HG03039 (cell line): ENCODE results near the gene DDX1.
"Not testable (repeated sequence)": the region's sequence is repeated elsewhere in the genome, so short reads cannot be mapped to it uniquely, and the experiment has no call there.

Experiments
- ATAC-seq: cut with Tn5 transposase; IDR thresholded peaks from one replicate; pipeline ENCODE4 v1.9.1; 2021; ENCODE audit warnings: mild to moderate bottlenecking, moderate library complexity; ENCODE audit not compliant: unreplicated experiment

DDX1 gene

DNA sequence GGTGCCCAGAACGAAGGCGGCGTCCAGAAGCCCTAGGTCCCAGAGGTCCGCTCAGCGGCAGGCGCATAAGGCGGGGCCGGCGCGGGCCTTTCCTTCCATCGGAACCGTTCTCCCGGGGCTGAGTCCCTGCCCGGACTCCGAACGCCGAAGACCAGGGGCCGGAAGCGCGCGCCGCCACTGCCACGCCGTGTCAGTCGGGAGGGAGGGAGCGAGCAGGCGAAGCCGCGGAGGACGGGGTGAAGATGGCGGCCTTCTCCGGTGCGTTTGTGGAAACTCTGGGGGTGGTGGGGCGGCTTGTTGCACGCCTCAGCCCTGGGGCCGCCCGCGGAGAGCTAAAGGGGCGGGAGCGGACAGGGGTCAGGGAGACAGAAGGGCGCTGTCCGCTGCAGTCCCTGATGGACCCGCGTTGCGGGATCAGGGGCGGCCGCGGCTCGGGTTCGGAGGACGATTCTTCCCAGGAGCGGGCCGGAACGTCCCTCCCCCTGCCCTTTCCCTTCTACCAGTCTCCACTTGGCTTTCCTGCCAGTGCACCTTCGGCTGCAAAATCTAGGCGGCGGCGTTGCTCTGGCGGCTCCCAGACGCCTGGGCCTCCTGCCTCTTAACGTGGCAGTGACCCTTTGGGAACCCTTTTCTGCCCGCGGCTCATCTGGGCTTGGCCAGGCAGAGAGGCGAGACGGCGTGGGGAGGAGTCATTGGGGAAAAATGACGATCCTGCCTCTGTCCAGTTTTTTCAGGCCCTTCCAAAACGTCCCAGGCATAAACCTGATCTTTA, at the start of gene DDX1:
TSS of gene DDX1 (plus strand) at position 177 of the 772 bp plus-strand sequence. CDS start at position 243, 66 bp downstream.
- peak; percentile 90 for ATAC-seq

DNA sequence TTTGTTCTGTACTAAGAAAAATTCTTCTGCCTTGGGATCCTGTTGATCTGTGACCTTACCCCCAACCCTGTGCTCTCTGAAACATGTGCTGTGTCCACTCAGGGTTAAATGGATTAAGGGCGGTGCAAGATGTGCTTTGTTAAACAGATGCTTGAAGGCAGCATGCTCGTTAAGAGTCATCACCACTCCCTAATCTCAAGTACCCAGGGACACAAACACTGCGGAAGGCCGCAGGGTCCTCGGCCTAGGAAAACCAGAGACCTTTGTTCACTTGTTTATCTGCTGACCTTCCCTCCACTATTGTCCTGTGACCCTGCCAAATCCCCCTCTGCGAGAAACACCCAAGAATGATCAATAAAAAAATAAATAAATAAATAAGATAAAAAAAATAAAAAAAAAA, 49.4 kb upstream of the DDX1 start:
- not testable (repeated sequence) for ATAC-seq

DNA sequence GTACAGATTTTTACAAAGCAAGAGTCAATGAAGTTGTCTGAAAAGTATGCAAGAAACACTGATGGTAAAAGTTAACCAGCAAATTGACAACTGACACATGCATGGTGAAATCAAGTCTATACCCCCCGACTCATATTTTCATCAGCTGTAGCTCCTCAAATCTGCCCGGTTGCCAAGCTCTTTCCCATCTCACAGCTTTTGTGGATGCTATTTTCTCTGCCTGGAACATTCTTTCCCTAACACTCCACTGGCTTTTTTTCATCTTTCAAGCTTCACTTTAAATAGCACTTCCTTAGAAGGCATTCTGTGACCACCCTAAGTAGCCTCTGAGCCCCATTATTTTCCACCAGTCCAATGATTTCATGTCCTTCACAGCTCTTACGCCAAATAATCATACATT, 48.6 kb upstream of the DDX1 start:
- ATAC-seq: no peak

DNA sequence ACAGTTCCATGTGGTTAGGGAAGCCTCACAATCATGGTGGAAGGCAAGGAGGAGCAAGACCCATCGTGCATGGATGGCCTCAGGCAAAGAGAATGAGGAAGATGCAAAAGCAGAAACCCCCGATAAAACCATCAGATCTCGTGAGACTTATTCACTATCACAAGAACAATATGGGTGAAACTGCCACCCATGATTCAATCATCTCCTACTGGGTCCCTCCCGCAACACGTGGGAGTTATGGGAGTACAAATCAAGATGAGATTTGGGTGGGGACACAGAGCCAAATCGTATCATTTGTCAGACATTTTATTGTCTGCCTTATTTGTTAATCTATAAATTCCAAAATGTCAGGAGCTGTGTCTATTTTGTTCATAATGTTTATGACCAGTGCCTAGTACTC, 48.1 kb upstream of the DDX1 start:
- no peak for ATAC-seq

DNA sequence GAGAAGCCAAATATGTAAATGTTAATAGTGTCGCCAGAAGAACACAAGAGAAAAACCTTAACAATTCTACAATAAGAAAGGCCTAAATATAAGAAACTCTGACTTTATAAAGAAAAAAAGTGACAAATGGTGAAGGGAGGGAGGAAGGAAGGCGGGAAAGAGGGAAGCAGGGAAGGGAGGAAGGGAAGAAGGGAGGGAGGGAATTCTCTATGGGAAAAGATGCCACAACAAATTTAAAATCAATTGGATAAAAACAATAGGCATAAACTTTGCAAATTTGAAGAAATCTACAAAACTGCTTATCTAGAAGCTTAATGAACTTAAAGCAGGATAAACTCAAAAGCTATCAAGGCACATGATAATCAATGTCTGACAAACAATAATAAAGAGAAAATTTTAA, 47.4 kb upstream of the DDX1 start:
- ATAC-seq: no peak

DNA sequence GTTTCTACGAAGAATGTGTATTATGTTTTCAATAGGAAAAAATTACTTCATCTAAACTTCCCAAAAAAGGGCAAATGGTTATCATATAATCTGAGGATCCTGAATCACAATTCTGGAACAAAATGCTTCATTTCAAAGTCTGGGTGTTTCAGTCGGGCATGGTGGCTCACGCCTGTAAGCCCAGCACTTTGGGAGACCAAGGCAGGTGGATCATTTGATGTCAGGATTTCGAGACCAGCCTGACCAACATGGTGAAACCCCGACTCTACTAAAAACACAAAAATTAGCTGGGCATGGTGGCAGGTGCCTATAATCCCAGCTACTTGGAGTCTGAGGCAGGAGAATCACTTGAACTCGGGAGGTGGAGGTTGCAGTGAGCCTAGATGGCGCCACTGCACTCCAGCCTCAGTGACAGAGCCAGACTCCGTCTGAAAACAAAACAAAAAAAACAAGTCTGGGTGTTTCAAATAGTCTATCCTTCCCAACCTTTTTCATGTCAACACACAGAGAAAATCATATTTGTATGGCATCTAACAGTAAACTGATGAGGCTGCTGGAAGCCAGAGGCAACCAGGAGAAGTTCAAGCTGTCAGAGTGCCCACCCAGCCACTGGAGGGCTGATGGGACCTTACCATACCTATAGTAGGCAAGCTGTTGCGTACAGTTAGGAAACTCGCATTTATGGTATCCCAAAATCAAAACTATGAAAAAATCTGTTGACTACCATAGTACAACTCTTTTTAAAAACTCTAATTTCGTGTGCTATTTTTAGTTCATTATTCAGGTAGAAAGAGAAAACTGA, 45.2 kb upstream of the DDX1 start:
- ATAC-seq: no peak

DNA sequence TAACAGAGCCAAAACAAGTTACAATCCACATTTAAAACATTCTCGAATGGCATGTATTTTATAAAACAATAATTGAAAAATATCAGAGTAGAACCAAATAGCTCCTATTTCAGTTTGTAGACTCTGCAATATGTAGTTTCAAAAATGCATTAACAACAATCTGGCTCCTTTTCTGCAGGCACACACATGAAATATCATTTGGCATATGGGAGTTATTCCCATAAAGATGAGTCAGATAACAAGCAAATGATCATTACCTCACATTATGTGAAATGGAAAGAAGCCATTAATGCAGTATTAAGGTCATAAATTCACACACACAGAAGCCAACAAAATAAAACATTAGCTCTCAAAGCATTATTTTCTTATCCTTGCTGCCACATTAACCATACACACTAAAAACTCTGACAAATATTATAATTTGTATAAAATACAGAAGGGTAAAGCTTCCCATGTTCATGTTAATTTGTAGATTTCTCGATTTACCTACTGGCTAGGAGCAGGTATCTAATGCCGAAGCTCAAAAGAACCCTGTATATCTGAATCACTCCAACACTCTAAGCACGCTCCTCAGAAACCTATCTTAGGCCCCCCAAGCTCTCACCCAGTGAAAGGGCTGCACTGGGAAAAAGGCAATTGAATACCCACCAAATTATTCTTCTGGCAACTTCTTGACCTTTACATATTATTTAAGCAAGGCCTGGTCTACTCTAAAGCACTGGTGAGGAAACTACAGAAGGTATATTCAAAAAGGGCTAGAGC, 44.4 kb upstream of the DDX1 start:
- no peak for ATAC-seq

DNA sequence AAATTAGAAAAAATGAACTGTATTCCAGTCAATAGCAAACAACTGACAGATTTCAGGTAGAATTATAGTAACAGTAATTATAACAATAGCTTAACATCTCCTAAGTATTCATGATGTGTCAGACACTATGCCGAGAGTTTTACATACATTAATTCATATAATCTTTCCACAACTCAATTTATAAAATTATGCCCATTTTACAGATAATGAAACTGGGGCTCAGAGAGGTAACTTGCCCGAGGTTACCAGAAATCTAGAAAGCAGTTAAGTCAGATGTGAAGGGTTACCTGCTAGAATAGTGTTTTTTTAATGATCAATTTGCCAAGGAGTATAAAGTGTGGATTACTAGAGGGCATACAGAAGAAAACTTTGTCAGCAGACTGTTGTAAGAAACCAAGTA, 42.7 kb upstream of the DDX1 start:
- ATAC-seq: no peak

DNA sequence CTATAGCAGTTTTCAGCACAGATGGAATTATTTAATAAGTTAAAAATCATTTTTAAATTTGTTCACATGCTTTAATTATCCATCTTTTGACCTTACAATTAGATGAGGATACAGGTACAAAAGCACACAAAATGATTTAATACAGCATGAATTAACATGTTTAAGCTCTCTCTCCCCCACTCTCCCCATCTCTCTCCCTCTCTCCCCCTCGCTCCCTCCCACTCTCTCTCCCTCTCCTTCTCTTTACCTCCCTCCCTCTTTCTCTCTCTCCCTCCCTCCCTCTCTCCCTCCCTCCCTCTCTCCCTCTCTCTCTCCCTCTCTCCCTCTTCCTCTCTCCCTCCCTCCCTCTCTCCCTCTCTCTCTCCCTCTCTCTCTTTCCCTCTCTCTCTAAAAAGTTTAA, 38.1 kb upstream of the DDX1 start:
- ATAC-seq: no peak

DNA sequence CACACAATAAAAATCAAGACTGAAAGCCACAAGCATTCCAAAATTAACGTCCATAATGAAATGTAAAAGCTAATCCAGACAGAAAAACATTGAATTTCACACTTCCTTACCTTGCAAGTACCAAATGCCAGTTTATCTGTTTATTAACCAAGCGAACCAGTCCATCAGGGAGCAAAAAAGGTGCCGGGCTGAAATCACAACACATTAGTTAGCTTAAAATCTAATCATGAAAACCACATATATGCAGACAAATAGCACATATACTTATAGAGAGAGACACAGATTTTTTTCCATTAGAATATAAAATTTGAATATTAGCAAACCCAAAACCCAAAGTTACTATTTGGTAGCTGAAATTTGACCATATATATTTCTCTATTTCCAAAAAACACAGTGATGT, 37.7 kb upstream of the DDX1 start:
- ATAC-seq: no peak

DNA sequence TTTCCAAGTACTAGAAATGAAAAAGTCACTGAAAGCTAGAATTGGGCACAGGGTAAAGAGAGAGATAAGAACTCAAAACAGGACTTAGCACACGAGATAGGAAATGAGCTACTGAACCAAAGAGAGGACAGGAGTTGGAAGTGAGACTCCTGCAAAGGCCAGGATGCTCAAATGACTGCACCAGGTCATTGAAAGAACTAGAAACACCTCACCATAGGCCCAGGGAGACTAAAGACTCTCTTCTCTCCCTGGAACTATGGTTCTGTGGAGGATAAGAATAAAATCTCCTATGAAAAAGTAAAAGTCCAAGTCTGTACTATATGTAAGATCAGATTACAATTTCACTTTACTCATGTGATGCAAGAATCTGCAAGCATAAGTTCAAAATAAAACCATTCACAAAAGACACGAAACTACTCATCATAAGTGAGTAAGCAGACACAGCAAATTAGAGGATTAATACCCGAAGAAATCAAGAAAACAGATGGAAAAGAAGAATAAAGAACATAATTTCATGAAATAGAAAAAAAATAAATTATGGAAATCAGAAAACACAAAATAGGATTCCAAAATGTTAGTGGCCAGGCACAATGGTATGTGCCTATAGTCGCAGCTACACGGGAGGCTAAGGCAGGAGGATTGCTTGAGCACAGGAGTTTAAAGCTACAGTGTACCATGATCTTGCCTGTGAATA, 37.0 kb upstream of the DDX1 start:
- no peak for ATAC-seq

DNA sequence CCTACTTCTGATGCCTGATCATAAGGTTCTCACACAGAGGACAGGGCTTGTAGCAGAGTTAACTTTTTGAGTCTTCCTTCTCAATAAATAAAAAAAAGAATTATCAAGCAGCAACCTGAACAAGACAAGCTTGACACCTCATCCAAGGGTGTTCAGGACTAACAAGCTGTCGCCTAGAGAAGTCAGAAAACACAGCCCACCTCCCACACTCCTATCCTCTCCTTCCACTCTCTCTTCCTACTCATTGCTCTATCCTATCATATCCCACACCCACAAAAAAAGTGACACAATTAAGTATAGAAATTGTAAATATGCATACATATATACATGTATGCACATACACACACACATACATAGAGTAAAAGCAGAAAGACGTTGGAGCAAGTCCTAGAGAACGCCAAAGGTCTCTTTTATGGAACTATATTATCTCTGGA, 35.9 kb upstream of the DDX1 start:
- no peak for ATAC-seq

DNA sequence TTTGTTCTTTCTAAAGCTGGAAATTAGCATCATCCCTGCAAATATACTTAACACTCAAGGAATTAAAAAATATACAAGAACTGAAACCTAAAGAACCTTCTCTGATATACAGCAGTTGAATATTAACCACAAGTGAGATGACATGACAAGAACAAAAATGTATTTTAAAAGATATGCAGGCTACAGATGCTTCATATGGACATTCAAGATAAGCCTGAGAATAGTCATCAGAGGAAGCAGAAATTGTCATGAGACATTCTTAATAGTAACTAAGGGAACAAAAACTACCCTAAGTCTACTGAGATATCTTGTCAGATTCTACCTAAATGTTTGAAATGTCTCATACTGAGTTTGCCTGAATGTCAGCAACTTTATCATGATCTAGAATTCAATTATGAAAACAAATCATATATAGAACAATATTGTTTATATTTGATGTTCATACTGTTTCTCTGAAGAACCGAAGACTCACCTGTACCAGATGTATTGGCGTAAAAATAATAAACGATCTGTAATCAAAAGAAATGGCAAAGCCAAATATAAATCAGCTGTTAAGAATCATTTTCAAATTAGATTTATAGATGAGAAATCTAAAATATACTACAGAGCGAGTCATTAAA, 35.2 kb upstream of the DDX1 start:
- ATAC-seq: no peak

DNA sequence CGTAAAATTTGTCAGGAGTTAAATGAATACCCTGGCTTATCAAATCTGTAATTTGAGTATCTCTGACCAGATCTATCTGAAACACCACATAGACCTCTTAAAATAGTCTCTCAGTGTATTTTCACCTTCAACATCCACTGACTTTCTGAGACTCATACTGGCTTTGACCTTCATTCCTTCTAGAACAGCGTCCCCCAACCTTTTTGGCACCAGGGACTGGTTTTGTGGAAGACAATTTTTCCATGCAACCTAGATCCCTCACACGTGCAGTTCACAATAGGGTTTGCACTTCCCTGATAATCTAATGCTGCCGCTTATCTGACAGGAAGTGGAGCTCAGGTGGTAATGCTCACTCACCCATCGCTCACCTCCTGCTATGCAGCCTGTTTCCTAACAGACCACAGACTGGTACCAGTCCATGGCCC, 33.8 kb upstream of the DDX1 start:
- no peak for ATAC-seq

DNA sequence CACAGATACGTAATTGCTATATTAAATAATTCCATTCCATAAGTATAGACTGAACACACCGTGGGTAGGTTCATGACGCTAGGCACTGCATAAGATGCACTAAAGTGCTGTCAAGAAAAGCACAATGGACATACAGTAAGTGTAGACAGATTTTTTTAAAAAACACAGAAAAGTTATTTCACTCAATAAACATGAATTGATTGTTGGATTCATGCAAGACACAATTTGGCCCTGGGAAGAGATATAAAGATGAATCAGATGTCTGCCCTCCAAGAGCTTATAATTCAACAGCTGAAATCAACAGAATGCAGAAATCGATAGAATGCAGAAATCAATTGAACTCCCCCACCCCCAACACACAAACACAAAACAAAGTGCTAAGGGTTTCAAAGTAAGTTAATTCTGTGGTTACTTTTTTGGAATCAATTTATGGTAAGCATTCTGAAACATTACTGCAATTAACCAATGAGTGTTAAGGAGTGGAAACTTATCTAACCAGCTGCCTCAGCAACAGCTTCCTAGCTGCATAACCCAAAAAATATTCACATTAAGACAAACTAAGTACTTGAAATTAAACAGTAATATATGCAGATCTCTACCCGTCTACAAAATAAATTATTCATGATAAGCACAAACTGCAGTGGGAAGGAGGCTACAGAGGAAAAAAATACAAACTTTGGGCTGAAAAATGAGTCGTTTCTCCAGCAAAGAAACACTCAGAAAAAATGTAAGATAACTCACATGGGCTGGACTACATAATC, 32.1 kb upstream of the DDX1 start:
- no peak for ATAC-seq

DNA sequence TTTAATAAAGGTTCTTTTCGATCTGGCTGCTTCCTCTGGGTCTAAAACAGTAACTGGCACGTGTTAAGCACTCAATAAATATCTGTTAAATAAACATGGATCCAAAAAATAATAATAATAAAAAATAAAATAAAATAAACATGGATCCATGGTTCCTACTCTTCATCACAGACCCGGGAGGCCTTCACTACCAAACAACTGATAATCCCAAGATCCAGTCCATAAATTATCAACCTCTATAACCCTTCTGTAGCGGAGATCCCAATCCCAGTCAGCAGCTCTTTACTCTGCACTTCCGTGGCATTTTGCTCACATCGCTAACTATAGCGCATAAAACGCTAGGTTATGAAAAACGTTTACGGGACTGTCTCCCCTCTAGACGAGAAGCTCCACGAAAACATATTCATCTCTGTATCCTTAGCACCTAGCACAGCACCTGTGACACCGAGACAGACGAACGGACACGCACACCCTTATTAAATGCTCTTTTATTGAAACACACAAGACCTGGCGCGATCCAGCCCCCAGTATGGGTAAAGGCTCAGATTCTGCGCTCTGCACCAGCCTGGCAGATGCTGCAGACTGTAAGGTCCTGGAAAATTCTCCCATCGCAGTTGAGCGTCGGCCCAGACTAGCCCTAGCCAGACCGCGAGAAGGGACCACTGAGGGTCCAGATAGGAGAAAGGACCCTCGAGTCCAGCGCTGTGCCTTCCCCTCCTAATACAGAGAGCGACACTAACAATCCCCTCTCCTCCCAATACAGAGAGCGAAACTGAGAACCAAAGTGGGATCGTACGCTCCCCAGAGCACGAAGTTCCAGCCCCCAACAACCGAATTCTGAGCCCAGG, 31.3 kb upstream of the DDX1 start:
- peak; percentile 35 for ATAC-seq

DNA sequence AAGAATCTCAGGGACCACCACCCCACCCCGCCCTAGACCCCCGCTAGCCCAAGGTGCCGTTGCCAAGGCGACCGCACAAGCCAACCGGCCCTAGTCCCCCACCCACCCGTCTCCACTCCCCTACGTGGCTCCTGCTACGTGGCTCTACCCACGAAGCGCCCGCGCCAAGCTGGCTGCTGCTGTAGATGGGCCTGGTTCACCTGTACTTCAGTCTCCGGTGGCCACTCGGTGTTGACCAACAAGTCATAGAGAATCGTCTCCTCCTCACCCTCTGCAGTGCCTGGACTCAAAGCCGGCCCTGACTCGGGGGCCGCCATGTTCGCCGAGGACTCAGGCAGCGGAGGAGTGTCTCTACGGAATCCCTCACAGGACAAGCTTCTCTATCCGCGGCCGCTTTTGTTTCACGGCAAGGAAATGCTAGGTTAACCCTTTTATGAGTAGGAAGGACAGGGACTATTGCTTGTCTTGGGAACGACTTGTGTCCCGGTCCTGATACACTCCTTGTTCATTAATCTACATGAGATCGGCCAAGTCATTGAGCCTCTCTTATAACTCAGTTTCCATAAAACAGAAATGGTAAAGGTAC, 30.6 kb upstream of the DDX1 start, which contains the start of gene NBAS:
TSS of gene NBAS (minus strand) at position 347 of the 586 bp plus-strand sequence. CDS start at position 317, 30 bp downstream.
- peak; percentile 89 for ATAC-seq
